ENCODE measurements around the gene AIMP1.
"Not testable (repeated sequence)": the region's sequence is repeated elsewhere in the genome, so short reads cannot be mapped to it uniquely, and the experiment has no call there.

The AIMP1 gene

DNA sequence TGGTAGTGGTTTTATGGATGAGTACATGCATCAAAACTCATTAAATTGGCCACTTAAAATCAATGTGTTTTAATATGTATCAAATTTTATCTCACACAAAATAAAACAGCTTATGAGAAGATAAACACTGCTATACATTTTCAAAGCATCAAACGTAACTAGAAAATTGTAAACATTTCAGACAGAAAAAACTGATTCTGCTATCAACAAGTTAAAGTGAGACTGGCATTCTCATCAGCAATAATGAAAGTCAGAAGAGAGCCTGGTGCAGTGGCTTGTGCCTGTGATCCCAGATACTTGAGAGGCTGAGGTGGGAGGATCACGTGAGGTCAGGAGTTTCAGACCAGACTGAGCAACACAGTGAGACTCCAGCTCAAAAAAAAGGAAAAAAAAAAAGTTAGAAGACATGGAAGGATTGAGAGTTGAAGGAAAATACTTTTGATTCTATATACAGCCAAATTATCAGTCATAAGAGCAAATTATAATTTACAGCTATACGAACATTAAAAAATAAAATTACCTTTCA lies 3.3 kb upstream of the AIMP1 start:
- DNase-seq = no peak

- DNase-seq = no peak
Observed at GRCh38 chr4:106314960-106315359, 1.4 kb upstream of the AIMP1 start.

- no peak for DNase-seq
Observed at GRCh38 chr4:106315476-106315967, 828 bp upstream of the AIMP1 start.

GRCh38 chr4:106316773-106317409 lies 541 bp downstream of the AIMP1 start:
- DNase-seq = no peak

DNA sequence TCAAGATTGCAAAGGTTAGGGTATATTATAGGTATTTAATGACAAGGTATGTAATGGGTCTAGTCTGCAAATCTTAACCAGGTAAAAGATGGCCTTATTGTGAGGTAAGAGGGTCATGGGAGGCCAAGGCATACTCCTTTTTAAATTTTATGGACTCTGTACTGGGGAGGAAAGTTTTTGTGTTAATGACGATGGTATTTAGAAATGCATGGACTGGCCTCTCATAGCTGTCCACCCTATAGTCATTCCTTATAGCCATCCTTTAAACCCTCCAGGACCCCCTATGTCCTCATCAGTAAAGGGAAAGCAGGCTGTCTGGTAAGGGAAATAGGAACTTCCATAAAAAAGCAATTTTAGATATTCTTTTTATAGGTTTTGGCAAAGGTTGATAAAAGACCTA lies 1.5 kb downstream of the AIMP1 start:
- no peak for DNase-seq

GRCh38 chr4:106318511-106318910 lies 2.2 kb downstream of the AIMP1 start:
- no peak for DNase-seq

DNA sequence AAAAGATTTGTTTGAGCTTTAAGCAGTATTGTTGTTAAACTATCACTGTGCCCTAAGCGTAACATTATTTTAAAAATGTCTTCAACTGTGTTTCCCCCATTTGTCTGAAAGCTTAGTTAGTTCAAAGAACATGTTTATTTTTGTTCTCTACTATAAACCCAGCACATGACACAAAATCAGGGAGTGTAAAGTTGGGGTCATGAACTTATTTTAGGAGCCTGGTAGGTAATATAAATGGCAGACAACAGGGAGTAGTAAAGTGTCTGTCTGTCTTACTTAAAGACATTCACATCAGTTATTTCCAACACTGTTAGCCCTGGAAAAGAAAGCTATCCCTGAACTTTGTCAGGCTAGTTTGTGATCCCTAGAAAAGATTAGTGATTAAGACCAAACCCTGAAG lies 3.9 kb downstream of the AIMP1 start:
- no peak for DNase-seq

DNA sequence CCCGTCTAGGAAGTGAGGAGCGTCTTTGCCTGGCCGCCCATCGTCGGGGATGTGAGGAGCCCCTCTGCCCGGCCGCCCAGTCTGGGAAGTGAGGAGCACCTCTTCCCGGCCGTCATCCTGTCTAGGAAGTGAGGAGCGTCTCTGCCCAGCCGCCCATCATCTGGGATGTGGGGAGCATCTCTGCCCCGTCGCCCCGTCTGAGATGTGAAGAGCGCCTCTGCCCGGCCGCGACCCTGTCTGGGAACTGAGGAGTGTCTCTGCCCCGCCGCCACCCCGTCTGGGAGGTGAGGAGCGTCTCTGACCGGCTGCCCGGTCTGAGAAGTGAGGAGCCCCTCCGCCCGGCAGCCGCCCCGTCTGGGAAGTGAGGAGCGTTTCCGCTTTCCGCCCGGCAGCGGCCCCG lies 4.8 kb downstream of the AIMP1 start:
- not testable (repeated sequence) for DNase-seq

DNA sequence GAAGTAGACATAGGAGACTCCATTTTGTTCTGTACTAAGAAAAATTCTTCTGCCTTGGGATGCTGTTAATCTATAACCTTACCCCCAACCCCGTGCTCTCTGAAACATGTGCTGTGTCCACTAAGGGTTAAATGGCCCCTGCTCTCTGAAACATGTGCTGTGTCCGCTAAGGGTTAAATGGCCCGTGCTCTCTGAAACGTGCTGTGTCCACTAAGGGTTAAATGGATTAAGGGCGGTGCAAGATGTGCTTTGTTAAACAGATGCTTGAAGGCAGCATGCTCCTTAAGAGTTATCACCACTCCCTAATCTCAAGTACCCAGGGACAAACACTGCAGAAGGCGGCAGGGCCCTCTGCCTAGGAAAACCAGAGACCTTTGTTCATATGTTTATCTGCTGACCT lies 5.5 kb downstream of the AIMP1 start:
- DNase-seq = not testable (repeated sequence)

DNA sequence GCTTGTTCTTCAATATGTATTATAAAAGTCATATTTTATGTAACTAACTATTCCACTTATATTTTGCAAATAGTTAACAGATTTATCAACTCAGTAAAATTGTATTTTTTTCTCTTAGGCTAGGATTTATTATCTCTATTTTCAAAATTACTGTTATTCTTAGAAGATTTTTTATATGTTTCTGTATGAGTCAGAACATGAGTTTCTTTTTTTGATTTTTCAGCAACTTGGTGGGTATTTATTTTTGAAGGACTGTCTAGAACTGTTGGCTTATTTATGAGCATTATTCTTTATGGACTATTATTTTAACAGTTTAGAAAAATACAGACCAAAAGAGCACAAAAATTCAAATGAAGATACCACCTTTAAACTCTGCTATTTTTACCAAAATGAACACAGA lies 6.8 kb downstream of the AIMP1 start:
- DNase-seq = no peak

DNA sequence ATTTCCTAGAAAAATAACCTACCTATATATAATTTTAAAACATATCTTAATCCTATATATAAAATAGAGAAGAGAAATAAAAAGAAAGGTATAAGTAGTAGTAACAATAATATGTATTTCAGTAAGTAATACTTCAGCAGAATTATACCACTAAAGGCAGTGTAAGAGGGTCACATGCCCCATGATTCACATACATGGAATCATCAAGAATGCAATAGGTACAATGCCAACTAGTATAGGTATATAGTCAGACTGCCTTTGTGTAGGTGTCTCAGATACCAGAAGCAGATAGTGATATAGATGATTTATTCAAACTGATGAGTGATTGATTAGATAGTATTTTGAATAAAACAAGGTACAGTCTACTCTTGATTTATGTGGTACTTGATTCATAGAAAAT lies 9.4 kb downstream of the AIMP1 start:
- DNase-seq = no peak

GRCh38 chr4:106329041-106329618 lies 12.8 kb downstream of the AIMP1 start:
- no peak for DNase-seq

- DNase-seq = no peak
Observed at GRCh38 chr4:106333186-106333585, 16.8 kb downstream of the AIMP1 start.

GRCh38 chr4:106334741-106335470 lies 18.6 kb downstream of the AIMP1 start:
- DNase-seq = no peak

DNA sequence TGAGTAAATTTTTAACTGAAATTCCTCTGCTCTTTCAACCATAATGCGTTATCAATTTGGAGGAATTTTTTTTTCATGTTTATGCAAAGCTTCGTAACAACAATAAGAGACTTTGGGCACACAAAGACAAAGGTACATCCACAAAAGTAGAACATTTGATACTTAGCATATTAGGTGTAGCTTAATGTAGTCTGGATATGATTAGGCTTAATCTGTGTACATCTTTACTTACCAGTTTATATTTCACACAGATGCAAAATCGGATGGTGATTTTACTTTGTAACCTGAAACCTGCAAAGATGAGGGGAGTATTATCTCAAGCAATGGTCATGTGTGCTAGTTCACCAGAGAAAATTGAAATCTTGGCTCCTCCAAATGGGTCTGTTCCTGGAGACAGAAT lies 20.3 kb downstream of the AIMP1 start:
- DNase-seq = no peak

DNA sequence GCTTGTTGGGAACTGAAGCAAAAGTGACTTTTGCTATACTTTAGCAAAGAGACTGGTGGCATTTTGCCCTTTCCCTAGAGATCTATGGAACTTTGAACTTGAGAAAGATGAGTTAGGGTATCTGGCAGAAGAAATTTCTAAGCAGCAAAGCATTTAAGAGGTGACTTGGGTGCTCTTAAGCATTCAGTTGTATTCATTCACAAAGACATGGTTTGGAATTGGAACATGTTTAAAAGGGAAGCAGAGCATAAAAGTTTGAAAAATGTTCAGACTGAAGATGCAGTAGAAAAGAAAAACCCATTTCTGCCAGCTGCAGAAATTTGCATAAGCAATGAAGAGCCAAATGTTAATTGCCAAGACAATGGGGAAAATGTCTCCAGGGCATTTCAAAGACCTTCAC lies 21.6 kb downstream of the AIMP1 start:
- no peak for DNase-seq

DNA sequence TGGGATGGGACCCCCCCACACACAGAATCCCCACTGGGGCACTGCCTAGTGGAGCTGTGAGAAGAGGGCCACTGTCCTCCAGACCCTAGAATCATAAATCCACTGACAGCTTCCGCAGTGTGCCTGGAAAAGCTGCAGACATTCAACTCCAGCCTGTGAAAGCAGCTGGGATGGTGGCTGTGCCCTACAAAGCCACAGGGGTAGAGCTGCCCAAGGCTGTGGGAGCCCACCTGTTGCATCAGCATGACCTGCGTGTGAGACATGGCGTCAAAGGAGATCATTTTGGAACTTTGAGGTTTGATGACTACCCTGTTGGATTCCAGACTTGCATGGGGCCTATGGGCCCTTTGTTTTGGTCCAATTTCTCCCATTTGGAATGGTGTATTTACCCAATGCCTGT lies 22.3 kb downstream of the AIMP1 start:
- no peak for DNase-seq

GRCh38 chr4:106339431-106339830 lies 23.1 kb downstream of the AIMP1 start:
- no peak for DNase-seq

- no peak for DNase-seq
Observed at GRCh38 chr4:106340774-106341173, 24.4 kb downstream of the AIMP1 start.

DNA sequence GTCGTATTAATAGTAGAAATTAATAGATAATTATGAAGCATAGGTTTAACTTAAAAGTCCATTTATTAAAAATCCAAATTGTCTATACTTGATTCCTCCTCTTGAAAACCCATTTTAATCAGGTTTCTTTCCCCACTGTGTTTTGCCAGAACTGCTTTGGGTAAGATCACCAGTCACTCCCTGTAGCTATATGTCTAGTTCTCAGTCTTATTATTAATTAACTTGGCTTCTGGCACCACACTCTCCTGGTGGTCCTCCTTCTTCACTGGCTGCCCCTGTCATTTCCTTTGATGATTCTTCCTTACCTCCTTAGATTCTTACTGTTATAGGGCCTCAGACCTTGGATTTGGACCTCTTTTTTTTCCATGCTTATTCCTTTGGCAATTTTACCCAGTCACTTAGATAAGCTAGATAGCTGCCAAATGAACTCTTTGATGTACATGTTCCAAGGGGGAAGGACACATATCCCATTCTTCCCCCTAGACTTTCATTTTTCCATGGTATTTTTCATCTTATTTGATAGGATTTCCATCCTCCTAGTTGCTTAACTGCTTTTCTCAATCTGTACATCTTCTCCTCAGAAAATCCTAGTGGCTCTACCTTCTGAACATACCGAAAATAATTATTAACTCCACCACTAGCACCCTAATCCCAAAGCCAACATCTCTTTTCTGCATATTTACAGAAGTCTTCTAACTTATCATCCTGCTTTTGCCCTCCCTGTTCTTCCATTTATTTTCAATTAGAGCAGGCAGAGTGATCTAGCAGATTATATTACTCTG lies 27.7 kb downstream of the AIMP1 start:
- DNase-seq = no peak

- DNase-seq = no peak
Observed at GRCh38 chr4:106344647-106344970, 28.3 kb downstream of the AIMP1 start.

- DNase-seq = no peak
Observed at GRCh38 chr4:106347167-106347566, 30.8 kb downstream of the AIMP1 start.

DNA sequence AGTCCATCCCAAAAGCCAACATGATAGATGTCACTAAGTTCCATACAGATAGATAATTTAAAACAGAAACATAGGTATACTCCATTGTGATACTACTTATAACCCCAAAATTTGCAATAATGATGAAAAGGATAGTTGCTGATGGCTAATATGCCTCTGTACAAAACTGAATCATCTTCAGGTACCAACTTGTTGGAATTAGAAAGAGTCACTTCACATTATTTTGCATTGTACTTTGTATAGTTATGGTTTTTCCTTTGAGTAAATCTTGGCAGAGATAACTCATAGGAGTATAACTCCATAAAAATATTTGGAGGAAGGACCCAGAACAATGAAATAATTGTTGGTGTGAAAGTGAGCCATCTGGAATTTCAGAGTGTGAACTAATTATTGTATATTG lies 34.7 kb downstream of the AIMP1 start:
- DNase-seq = no peak
